Measurements from ENCODE around the gene CDX2.

The CDX2 gene

DNA sequence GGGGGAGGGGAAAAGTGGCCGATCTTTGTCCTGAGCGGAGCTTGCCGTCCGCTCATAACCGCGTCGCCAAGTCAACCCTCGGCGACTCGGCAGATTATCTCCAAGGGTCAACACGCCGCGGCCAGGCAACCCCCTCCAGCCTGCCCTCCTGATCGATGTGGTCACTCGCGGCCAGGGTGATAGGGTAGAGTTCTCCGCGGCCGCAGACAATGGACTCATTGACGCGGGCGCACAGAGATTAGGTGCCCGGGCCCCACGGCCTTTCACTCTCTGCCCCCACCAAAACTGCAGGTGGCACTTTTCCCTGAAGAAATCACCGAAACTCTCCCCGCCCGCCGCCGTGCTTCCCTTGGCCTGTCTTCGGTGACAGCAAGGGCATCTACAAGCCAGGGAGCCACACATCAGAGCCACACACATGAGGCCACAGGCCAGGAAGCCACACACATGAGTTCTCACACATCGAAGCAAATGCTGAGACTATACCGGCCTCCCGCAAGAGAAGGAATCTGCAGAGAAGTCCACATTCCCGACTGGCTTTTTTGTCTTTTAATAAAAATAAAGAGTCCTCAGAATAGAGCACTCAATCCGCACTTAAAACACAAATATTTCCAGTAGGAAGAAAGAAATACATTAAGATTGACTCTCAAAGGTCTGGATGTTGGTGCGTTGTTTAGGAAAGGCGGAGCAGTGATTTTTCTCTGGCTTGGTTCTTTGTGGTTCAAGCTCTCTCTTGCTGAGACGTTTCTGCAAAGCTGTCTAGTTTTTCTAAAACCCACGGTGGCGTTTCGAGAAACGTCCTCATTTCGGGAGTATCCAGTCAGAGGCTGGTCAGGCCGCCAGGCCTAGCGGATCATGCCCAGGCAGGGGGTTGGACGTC lies 50.8 kb downstream of the CDX2 start:
- TF ChIP-seq, protein P1, sequence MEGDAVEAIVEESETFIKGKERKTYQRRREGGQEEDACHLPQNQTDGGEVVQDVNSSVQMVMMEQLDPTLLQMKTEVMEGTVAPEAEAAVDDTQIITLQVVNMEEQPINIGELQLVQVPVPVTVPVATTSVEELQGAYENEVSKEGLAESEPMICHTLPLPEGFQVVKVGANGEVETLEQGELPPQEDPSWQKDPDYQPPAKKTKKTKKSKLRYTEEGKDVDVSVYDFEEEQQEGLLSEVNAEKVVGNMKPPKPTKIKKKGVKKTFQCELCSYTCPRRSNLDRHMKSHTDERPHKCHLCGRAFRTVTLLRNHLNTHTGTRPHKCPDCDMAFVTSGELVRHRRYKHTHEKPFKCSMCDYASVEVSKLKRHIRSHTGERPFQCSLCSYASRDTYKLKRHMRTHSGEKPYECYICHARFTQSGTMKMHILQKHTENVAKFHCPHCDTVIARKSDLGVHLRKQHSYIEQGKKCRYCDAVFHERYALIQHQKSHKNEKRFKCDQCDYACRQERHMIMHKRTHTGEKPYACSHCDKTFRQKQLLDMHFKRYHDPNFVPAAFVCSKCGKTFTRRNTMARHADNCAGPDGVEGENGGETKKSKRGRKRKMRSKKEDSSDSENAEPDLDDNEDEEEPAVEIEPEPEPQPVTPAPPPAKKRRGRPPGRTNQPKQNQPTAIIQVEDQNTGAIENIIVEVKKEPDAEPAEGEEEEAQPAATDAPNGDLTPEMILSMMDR (IDR thresholded peaks at IDR 0.05; ENCODE audit: low read depth, low read length) = no peak
- in situ Hi-C loops (cut with HindIII; ENCODE audit: low sequenced_read_pairs) = no loop called here
- H3K4me3 ChIP-seq (ENCODE audit: low read depth, low read length) = no peak overlapping the region
- no peak for DNase-seq (ENCODE audit: low read depth, low spot score)

DNA sequence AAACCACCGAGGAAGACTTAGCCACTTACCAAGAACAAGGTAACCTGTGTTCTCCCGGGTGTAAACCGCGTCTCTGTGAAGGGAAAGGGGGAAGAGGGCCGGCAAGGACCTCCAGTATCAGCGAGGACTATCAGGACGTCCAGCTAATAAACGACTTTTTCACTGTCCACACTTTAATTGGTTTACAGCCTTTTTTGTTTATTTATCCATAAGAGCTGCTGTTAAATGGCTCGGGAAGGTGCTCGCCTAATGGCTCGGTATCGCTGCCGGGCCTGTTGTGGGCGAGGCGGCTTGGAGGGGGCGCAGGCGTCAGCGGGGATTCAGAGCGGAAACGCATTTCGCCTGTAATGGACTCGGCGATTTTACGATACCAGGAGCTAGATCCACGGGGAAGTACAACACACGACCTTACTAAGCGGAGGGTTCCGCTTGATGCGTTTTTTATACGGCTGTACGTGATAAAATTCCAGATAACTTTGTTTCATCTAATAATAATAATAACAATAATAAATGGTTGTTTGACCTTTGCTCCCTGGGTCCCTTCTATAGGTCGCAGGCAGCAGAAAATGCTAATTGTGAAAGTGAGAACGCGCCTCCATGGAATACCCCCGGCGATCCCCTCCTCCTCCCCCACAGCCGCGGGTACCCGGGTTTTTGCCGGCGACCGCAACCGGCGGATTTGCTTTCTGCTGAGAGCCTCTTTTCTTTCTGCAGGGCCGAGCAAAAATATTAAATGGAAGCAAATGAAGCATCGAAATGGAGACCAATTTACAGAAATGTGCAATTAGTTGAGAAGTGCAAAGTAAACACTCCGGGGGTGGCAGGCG lies 51.8 kb downstream of the CDX2 start:
- in situ Hi-C loops (cut with HindIII; ENCODE audit: low sequenced_read_pairs) = no loop called here
- TF ChIP-seq, protein P1 (IDR thresholded peaks at IDR 0.05; ENCODE audit: low read depth, low read length) = no peak
- H3K4me3 ChIP-seq (ENCODE audit: low read depth, low read length) = no peak overlapping the region
- DNase-seq (ENCODE audit: low read depth, low spot score) = no peak

DNA sequence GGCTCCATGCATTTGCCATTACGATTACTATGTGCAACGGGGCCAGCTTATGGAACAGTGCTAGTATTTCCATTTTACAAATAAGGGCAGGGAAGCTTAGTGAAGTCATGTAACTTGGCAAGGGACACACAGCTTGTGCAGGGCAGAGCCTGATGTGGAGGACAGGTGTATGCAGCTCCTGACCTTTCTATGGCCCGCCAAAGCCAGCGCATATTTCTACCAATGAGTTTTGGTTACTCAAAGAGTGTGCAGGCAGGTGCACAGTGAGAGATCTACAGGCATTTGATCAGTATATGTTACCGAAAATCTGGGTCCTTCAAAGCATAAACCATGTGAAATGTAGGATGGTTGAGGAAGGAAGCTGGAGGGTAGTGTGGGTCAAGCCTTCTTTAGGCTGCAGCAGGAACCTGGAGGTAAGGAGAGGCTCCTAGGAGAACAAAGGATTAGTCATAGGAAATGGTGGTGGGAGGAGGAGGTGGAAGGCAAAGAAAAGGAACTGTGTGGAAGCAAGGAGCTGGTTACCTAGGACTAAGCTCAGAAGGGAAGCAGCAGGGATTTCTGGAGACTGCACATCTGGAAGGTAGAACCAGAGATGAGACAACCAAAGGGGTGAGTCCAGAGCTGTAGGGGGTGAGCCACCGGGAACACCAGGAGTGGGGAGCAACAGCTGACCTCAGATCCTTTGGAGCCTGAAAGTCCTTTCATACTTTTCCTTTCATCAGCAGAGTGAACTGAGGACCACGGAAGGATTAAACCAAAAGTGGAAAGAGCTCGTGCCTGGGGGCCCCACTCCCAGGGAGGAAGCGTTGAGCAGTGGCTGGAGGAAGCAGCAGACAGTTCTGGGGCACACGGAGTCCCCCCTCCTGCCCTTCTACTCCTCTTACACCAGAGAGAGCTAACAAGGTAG lies 53.6 kb downstream of the CDX2 start:
- H3K4me3 ChIP-seq (ENCODE audit: low read depth, low read length) = no peak overlapping the region
- TF ChIP-seq, protein P1 (IDR thresholded peaks at IDR 0.05; ENCODE audit: low read depth, low read length) = no peak
- in situ Hi-C loops (cut with HindIII; ENCODE audit: low sequenced_read_pairs) = no loop called here
- DNase-seq (ENCODE audit: low read depth, low spot score) = no peak

DNA sequence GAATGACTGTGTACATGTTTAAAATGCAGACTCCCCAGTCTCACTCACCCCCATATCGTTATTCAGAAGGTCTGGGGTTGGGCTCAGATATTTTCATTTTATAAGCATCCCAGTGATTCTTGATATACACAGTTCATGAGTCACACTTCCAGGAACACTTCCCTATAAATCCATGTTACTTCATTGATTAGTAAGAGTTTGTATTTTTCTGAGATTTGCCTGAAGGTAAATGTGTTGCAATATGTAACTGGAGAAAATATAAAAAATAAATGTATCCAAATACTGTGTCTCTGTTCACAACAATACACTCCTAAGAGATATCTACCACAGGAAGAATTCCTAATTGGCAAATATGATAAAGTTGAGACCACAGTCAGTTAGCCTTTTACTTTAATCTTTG lies 56.0 kb downstream of the CDX2 start:
- in situ Hi-C loops (cut with HindIII; ENCODE audit: low sequenced_read_pairs) = no loop called here
- no peak overlapping the region for H3K4me3 ChIP-seq (ENCODE audit: low read depth, low read length)
- DNase-seq (ENCODE audit: low read depth, low spot score) = no peak
- TF ChIP-seq, protein P1 (IDR thresholded peaks at IDR 0.05; ENCODE audit: low read depth, low read length) = no peak

DNA sequence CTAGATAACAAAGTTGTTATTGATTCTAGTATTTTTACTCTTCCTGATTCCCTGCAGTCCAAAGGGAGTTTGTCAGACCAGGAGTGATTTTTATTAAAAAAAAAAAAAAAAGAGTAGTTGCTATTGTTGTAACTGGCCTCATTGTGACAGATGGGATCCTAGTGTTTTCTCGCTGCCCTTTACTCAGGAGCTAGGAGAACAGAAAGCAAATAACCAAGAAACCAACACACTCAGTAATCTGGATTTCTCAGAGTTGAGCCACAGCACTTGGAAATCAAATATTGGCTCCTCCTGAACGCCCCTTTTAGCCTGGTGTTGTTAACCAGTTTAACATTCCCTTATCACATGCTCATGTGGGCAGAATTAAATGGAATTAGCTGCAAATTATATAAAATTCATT lies 57.6 kb downstream of the CDX2 start:
- no peak for DNase-seq (ENCODE audit: low read depth, low spot score)
- no peak overlapping the region for H3K4me3 ChIP-seq (ENCODE audit: low read depth, low read length)
- in situ Hi-C loops (cut with HindIII; ENCODE audit: low sequenced_read_pairs) = no loop called here
- TF ChIP-seq, protein P1 (IDR thresholded peaks at IDR 0.05; ENCODE audit: low read depth, low read length) = no peak
